GM21576 (cell line): ENCODE results near the gene CPNE2.

Experiments
- ATAC-seq: cut with Tn5 transposase; IDR thresholded peaks from one replicate; pipeline ENCODE4 v1.9.1; 2021; ENCODE audit warnings: mild to moderate bottlenecking, moderate library complexity; ENCODE audit not compliant: unreplicated experiment

Gene CPNE2

DNA sequence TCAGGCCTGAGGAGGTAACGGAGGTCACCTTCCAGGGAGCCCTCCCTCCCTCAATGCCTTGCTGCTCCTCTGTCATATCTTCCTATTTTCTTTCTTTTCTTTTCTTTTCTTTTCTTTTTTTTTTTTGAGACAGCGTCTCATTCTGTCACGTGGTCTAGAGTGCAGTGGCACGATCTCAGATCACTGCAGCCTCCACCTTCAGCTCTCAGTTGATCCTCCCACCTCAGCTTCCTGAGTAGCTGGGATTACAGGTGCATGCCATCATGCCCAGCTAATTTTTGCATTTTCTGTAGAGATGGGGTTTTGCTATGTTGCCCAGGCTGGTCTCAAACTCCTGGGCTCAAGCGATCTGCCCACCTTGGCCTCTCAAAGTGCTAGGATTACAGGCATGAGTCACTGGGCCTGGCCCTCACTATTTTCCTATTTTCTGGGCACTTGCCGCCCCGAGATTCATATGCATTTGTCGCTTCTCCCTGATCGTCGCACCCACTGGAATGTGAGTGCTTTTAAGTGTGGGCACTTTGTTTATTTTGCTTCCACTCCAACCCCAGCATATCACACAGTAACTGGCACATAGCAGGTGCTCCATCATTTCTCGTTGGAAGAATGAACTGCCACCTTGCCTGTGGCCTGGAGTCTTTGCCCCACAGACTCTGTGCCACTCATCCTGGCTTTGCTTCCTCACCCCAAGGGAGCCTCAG, 31.7 kb downstream of the CPNE2 start:
- no peak for ATAC-seq

DNA sequence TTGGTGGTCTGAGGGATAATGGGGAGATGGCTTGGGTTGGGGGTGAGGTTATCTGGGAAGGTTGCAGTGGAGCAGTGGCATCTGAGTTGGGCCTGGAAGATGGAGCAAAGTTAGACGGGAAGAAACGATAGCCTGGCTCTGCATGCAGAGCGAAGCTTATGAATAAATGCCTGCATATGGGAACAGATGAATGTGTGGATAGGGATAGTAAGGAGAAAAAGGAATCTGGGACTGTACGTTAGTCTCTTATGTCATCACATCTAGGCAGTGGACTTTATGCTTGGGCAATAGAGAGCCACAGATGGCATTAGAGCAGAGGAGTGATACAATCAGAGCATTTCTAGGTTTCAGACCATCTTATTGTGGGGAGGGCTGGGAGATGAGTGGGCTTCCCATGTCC, 33.0 kb downstream of the CPNE2 start:
- no peak for ATAC-seq

DNA sequence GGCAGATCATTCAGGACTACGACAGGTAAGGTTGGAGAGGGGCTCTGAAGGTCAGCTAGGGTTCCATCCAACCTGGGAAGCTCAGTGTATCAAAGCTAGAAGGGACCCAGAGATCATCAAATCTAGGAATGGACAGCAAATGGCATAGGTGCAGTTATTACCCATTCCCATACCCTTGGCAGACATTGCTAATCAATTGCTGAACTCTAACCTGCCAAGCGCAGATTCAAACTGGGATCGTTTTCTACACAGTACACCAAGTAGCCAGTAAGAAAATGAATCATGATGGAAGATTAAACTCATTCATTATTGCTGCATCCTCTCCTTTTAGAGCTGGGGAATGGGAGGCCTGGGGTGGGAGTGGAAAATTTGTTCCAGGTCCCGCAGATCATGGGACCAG, 33.6 kb downstream of the CPNE2 start:
- ATAC-seq = no peak

DNA sequence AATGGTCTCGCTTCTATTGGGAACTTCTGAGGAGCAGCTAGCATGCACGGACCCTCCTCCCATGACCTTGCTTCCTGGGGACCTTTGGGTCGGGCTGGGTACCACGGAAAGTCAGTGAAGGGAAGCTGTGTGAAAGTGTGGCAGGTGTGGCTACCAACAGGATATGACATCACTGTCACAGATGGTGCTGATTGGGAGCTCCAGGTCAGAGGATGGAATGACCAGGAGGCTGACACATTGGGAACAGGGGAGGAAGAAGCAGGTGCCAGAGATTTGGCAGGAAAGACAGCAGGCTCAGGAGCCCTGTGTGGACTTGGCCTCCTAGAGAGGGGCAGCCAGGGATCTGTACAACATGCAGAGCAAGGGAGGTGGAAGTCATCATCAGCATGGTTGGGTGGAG, 34.0 kb downstream of the CPNE2 start:
- no peak for ATAC-seq

DNA sequence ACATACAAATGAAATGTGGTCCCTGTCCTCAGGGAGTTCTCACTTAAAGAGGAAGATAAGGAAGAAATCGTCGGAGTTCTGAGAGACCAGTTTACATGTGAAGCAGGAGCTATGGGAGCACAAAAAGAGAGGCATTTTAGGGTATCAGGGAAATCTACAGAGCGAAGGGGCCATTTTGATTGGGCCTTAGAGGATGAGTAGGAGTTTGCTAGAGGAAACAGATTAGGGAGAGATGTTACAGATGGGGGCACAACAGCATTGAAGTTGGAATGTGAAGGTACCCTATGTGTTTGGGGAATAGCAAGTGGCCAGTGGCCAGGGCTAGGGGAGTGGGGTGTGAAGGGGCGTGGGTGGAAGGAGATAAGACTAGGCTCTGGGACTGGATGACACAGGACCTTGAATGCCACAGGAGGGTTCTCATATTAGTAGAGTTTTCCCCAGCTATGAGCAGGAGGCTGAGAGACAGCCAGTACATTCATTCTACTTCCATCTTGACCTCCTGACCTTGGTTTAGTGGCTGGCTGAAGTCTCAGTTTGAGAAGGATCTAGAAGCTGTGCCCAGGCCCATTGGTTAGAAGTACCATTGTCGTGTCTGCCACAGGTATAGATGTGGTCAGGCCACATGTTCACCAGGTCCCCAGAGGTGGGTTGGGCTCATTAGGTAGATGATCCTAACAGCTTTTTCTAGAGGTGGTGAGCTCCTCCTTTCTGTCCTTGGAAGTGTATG, 34.8 kb downstream of the CPNE2 start:
- no peak for ATAC-seq

DNA sequence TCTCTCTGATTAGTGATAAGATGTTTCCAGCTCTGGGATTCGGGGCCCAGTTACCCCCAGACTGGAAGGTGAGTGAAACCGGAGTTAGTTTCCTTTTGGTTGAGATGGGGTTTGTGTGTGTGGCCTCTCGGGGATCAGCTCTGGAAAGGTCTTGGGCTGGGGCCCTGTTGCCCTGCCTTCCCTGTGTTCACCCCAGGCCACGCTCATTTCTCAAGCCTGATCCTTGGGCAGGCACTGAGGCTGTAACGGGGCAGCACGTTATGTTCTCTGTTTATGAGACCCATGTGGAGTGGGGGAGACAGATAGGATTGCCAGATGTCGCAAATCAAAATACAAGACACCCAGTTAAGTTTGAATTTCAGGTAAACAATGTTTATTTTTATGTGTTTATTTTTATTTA, 35.5 kb downstream of the CPNE2 start:
- ATAC-seq = no peak

DNA sequence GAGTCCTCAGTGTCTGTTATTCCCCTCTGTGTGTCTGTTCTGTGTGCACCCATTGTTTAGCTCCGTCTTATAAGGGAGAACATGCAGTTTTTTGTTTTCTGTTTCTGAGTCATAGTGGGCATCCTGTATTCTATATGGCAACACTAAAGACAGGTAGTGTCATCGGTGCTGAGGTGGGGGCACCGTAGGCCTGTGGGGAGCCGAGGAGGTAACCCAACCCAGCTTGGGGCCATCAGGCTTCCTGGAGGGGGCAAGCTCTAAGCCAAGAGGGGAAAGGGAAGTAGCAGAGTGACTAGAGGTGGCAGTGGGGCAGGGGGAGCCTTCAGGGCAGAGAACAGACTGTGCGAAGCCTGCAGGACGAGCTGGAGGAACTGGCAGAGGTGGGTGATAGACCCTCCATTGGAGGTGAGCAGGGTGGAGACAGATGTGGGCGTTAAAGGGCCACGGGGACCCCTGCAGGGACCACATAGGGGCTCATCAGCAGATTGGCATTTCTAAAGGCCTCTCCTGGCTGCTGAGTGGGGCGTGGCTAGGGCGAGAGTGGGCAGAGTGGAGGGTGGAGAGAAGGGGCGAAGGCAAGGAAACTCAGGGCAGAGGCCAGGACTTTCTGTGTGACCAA, 36.5 kb downstream of the CPNE2 start:
- ATAC-seq = peak; percentile 40

DNA sequence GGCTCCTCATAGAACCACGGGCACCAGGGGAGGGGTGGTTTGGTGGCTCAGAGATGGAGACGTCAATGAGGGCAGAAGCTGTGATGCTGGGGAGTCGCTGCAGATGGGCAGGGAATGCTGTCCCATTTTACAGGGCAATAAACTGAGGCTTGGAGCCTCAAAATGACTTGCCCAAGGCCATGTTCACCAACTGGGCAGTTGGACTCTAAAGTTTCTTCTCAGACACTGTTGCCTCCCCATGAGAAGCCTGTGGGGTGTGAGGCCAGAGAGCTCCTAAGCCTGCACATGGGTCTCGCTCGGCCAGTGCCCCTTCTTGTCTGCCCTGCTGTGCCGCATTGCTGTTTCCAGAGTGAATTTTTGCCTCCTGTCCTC, 38.6 kb downstream of the CPNE2 start:
- ATAC-seq = no peak

DNA sequence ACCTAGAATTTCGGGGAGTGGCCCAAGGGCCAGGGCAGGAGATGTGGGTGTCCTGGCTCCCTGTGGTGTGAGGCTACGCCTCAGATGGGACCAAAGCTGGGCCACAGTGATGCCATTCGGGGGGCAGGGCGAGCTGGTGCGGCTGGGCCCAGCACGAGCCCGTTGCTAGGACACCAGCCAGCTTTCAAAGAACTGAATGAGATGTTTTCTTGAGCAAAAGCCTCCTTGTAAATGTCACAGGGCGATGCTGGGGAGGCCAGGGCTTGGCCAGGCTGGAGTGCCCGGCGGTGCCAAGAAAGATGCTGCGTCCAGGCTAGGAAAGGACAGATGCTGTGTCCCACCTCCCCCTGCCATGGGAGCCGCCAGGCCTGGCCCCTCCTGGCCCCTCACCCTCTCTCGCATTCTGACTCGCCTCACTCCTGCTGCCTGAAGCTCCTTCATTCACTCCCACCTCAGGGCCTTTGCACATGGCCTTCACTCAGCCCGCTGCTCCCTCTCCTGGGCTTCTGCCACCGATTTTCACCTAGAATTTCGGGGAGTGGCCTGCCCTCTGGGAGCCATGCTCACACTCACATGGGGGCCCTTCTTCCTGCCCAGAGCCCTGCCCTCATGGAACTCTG, 39.1 kb downstream of the CPNE2 start:
- no peak for ATAC-seq

DNA sequence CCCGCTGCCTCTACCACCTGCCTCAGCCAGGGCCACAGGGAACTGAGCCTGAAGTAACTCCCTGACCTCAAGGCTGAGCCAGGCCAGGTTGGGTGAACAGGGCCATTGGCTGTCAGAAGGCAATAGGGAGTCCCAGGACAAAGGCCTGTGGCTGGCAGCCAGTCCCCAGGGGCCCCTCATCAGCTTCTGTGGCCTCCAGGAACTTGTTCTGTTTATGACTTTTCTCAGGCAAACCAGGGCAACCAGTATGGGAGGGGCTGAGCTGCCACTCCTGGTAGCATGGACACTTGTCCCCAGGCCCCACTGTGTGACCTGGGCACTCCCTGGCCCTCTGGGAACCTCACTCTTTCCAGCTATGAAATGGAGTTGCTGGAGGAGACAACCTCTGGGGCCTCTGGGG, 40.1 kb downstream of the CPNE2 start:
- no peak for ATAC-seq

DNA sequence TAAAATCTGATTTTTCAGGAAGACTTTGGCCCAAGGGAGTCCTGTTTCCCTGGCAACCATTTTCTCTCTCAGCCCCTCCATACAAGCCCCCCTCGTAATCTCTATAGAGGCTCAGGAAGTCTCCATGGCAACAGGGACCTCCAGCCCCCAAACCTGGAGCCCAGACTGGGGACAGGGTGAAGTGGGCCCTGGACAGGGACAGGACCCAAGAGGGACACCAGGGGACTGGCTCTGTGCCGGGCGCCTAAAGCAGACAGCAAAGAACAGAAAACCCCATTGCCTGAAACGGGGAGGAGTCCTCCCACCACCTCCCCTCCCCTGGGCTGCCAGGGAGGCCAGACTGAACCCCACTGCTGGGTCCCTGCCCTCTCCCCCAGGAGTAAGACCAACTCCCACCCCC, 40.6 kb downstream of the CPNE2 start:
- no peak for ATAC-seq

DNA sequence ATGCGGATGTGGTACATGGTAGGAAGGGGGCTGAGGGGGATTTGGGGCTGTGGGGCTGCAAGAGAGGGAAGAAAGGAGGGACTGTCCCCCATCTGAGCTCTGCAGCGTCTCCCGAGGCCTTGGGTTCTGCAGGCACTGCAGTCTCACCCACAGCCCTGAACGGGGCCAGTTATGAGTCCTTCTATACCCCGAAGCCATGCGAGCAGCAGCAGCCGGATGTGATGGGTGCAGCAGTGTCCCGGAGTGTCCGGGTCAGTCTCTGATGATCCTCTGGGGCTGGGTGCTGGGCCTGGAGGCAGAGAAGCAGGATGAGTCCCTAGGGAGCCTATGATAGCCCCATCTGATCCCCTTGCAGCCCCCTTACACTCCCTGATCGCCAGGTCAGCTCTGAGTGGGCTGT, 41.5 kb downstream of the CPNE2 start:
- ATAC-seq = no peak

DNA sequence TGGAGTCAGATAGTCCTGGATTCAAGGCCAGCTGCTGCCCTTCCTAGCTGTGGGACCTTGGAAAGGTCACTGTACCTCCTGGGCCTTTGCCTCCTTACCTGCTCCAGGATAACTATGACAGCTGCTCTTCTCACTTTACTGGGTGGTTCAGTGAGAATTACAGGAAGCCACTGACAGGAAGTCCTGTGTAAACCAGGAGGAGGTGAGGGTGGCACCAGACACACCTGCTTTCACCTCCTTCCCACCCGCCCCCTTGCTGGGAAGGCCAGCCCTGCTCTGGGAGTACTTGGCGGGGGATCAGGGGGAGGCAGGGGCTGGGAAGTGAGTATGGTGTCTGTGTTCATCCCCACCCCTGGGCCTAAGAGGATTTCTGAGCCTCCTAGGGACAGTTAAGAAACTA, 42.6 kb downstream of the CPNE2 start:
- ATAC-seq = no peak

DNA sequence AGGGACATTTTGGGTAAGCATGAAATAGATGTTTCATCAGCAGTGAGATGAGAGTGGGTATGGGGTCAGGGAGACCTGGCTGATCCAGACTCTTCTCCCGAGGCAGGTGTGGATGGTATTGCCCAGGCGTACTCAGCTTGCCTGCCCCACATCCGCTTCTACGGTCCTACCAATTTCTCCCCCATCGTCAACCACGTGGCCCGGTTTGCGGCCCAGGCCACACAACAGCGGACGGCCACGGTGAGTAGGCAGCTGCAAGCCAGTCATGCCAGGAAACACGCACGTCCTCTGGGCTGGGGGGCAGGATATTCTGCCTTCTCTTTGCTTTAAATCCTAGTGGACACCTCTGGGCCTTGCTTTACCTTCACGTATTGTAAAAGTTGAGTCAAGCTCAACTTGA, 44.7 kb downstream of the CPNE2 start:
- ATAC-seq = no peak

DNA sequence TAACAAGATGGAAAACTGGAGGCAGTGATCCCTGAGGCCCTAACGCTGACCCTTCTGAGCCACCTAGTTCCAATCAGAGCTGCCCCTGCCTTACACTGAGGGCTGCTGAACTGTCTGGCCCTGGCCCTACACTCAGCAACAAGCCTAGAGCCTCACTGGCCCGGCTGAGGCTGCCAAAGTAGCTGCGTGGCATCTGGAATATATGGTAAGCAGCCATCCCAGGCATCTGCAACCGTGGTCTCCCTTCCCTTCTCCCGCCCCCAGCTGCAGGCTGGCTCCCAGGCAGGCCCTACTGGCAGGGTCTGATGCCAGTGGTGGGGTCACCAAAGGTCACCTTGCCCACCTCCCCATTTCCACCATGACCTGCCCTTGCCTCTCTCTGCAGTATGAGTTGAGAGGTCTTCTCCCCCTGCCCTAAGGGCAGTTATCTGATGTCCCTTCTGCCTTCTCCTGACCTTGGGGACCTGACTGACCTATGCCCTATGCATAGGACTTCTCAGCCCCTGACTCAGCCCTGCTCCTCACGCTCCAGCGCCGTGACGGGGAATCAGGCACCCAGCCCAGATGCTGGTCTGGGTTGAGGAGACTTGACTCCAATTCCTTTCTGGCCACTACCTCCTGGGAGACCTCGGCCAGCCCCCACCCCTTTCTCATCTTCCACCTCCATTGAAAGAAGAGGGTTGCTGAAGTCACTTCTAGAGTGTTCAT, 45.3 kb downstream of the CPNE2 start:
- ATAC-seq = no peak

DNA sequence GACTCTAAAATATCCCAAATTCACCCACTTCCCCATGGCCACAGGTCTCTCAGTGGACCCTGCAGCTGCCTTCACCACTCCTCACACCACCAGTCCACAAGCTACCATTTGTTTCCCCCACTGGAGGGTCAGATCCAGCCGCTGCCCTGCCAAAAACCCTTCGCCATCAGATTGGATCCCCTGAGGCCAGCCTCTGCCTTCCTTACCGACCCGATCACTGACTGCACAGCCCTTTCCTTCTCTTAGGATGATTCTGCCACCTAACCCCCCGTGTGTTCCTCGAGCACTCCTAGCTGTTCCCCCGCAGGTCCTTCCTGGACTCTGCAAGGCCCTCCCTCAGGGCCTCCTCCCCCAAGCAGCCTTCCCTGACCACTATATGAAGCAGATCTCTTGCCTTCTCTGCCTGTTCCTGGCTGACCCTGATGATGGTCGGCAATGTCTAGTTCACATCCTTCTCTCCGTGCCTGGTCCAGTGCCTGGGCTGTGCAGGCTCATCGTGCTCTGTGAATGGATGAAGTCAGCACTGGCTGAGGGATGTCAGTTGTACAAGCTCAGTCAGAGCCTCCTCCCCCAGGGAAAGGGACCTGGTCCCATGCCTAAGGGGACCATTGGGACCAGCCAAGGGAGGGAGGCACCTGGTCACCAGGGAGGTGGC, 46.0 kb downstream of the CPNE2 start:
- no peak for ATAC-seq

DNA sequence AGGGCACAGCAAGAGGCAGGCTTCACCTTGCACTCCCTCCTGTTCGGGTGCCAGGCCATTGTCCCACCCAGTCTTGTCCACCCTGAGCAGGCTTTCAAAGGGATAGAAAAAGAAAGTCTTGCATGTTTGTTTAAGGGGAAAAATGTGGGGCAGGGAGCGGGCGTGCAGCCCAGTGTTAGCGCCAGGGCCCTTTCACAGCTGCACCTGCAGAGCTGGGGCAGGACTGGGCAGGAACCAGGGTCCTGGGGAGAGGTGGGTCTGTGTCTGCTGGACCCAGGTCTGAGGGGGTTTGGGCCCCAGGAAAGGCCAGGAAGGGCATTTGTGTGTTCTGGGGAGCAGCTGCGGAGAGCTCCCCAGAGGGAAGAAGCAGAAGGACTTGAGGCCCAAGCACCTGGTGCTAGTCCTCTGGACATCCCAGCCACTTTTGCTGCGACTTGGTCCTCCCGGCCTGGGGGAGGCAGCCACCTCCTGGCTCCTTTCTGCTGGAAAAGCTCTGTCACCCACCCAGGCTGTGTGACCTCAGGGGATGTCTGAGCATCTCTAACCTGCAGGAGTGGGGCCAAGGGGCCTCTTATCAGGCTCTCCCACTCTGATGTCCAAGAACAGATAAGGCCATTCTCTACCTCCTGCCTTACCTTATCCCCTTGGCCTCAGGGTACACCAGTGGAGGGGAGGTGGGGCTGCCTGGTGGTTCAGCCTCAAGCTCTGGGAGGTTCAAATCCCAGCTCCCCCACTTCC, 48.7 kb downstream of the CPNE2 start:
- ATAC-seq = no peak

DNA sequence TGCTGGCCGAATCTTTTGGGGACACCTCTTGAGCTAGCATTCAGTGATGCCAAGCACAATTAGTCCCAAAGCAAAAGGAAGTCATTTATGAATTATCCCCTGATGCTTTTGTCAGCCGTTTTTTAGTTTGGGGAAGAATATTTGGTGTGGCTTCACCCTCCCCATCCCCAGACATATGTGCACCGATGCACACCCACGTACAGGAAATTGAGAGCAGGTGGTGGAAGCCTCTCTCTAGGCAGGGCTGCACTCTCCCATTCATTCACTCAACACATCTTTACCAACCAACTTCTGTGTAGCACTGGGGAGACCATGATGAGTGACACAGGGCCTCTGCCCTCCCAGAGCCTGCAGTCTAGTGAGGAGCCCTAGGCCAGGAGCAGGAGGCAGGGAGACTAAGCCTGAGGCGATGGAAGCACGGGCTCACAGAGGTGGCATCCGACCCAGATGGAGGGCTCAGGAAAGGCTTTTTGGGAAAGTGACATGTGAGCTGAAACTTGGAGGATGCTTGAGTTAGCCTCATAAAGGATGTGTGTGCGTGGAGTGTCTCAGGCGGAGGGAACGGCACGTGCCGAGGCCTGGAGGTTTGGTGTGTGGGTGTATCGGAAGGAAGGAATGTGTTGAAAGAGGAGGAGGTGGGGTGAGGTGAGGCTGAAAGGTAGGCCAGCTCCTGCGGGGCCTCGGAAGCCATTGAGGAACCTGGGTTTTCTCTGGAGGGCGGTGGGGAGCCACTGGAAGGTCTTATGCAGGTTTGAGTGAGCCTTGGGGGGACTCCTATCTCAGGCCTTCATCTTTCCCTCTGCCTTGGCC, 49.6 kb downstream of the CPNE2 start:
- peak; percentile 67 for ATAC-seq
